WTC11 (cell line): ENCODE measurements around the gene LRRC49.

Source experiments
- ESRRA ChIP-seq: sonication (generic); formaldehyde crosslinking; IDR thresholded peaks from 2 replicates; pipeline ENCODE4 v1.8.1; 2022; ENCODE audit warnings: mild to moderate bottlenecking, missing genetic modification reagents, borderline replicate concordance
- TEAD4 ChIP-seq: sonication (generic); formaldehyde crosslinking; IDR thresholded peaks from 2 replicates; pipeline ENCODE4 v1.8.0; 2022; ENCODE audit warnings: mild to moderate bottlenecking, missing genetic modification reagents

DNA sequence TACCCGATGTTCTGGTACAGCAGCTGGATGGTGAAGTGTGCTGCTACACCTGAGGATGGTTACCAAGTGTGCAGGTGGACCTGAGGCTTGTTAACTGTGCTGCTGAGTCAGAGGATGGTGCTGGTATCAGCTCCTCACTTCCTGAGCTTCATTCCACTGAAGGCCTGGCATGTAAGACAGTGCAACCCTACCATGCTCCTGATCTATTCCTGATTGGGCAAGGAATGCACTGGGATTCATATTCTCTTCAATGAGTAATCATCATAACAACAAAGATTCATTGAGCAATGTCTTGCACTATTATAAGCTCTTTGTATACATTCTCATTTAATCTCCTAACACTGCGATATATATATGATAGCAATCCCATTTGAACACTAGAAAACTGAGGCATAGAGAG lies 159.7 kb downstream of the LRRC49 start:
- TF ChIP-seq TEAD4 (CRISPR knock-in tag), result no peak
- TF ChIP-seq ESRRA, result no peak
